ENCODE data around the gene EVI2B.
"Not testable (repeated sequence)": the region's sequence is repeated elsewhere in the genome, so short reads cannot be mapped to it uniquely, and the experiment has no call there.

The EVI2B gene

GRCh38 chr17:31269036-31269577, 44.7 kb downstream of the EVI2B start:
- no peak for DNase-seq

- no peak for DNase-seq
These were observed 47.8 kb downstream of the EVI2B start for GRCh38 chr17:31266042-31266441.

GRCh38 chr17:31262923-31263322, 50.9 kb downstream of the EVI2B start:
- not testable (repeated sequence) for DNase-seq

GRCh38 chr17:31261601-31262000, 52.3 kb downstream of the EVI2B start:
- no peak for DNase-seq

- DNase-seq = no peak
These were observed 53.7 kb downstream of the EVI2B start for GRCh38 chr17:31260151-31260550.

- DNase-seq = no peak
These were observed 56.9 kb downstream of the EVI2B start for GRCh38 chr17:31256936-31257335.

GRCh38 chr17:31254654-31255053, 59.2 kb downstream of the EVI2B start:
- no peak for DNase-seq
